Activated CD8-positive, alpha-beta memory T cell treated with anti-CD3 and anti-CD28 coated beads, Interleukin-2, amount 50 U/mL, for 24 hours (primary cell): Measurements from ENCODE around the gene CDC42.

Experiments
- DNase-seq: peaks from one replicate; pipeline ENCODE4 v3.0.0-alpha.2; 2020; ENCODE audit errors: extremely low read depth

The CDC42 gene

GRCh38 chr1:22128392-22128791 is 75.9 kb downstream of the CDC42 start:
- DNase-seq, result no peak

GRCh38 chr1:22129501-22130117 is 77.1 kb downstream of the CDC42 start:
- DNase-seq, result no peak

DNA sequence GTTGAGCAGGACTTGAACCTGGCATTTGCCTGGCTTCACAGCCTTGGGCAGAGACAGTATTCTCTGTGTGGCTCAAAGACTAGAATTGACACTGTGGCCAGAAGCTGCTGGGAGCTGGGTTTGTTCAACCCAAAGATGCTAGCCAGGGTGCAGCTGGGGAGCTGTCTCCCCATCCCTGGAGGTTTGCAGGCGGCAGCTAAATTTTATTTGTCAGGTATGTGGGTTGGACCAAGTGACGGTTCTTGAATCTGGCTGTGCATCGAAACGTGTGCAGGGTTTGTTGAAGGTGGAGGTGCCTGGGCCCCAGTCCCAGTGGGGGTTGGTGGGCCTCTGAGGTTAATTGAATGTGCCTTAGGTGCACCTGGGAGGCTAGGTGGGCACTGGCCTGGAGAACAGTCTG is 78.6 kb downstream of the CDC42 start:
- DNase-seq, result no peak

DNA sequence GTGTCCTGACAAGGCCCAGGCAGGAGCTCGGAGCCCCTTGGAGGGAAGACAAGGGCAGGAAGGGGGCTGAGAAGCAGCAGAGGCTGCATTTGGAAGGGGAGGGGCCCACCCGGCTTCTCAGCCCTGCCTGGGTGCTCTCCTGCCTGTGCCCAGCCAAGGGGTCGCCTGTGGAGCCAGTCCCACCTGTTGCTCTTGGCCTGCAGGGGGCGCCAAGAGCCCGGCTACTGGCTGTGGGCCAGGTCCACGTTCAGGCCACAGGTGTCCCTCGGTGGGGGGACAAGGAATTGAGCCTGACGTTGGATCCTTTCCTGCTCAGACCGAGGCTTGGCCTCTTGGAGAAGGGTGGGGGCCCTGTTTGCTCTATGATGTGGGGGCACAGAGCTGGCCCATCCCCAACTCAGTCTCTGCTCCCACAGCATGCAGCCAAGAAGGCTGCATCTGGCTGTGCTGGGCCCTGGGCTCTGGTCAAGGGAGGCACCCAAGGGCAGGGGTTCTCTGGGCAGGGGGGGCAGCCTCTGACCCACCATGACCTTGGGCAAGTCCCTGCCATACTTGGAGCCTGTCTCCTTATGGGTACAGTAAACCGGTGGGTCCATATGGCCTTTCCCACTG is 79.5 kb downstream of the CDC42 start:
- no peak for DNase-seq

DNA sequence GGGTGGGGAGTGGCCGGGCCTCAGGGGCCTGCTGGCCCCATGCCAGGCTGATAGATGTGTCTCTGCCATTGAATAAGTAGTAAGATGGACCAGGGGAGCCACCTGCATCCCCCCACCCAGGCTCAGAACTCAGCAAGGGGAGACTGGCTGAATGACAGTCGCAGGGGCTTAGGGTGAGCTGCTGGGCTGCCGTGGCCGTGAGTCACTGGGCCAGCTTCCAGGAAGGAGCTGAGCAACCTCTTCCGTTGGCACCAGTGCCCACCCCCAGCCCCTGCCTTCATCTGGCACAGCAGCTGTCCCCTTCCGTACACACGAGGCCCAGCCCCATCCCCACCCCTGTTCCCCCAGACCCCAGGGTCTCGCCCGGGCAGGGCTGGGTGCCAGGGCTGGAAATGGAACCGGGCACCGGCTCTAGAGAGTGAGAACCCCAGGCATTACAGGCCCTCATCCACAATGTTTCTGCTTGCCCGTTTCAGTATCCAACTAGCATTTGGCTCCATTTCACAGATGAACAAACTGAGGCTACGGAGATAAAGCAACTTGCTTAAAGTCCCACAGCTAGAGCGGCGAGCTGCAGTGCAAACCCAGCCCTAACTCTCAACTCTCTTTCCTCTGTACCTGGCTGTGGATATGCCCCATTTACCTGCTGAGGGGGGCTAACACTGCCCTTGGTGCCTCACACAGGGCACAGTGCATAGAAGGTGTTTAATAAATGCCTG is 80.2 kb downstream of the CDC42 start:
- DNase-seq, result no peak

GRCh38 chr1:22133247-22133930 is 80.9 kb downstream of the CDC42 start:
- no peak for DNase-seq

DNA sequence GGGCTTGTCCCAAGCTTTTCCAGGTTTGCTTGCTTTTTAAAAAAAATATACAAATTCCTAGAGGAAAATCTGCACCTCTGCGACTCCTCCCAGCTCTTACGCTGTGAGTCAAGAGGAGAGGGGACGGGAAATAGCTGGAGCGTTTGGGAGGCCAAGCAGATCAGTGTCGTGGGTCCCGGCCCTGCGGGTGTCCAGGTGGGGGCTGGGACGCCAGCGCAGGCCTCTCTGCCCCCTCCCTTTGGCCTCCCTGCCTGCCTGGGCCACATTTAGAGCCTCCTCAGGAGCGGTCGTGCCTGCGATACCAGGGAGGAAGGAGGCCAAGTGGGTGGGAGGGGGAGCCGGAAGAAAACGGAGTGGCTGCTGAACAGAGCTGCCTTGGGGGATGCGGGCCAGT is 81.4 kb downstream of the CDC42 start:
- DNase-seq, result no peak

GRCh38 chr1:22137004-22137720 is 84.7 kb downstream of the CDC42 start:
- DNase-seq, result no peak

- no peak for DNase-seq
These were observed 86.6 kb downstream of the CDC42 start for GRCh38 chr1:22139066-22139594.

DNA sequence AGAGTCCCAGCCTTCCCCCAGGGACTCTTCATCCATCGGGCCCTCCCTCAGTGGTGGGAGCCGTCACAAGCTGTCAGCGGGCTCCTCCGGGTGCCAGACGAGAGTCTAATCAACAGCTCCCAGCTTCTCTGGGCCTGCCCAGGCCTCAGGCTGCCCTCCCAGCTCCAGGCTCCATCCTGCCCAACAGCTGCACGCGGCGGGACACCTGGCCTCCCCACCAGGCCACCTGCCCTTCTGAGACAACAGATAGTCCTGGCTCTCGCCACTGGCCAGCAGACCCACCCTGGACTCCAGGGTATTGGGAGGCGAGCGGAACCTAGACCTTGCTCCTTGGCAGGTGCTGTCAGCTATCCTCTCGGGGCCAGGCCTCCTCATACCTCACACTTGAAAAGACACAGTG is 87.3 kb downstream of the CDC42 start:
- no peak for DNase-seq
